T follicular helper cell (primary cell): Measurements from ENCODE around the gene CSAG3.
"Not testable (repeated sequence)": the region's sequence is repeated elsewhere in the genome, so short reads cannot be mapped to it uniquely, and the experiment has no call there.

Experiments
- DNase-seq: peaks from one replicate; pipeline ENCODE4 v3.0.0-alpha.2; 2020; ENCODE audit warnings: low read depth
- total RNA-seq, 2 experiments: gene quantifications; one replicate each; lab custom pipeline; 2026; lab: John Stamatoyannopoulos, UW

CSAG3 gene
- total RNA-seq = 0 reads per million in 2 experiments

DNA sequence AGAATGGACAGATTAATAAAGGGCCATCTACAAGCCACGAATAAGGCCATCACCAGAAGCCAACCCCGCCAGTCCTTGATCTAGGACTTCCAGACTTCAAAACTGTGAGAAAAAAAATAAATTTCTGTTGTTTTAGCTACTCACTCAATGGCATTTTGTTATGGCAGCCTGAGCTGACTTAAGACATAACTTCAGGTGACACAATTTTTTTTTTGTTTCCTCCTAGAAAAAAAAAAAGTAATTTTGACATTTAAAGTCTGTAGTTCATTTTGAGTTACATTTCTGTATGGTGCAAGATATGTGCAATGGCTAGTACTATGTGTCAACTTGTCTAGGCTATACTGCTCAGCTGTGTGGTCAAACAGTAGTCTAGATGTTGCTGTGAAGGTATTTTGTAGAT, at the start of gene CSAG3:
TSS of gene CSAG3 (plus strand) at position 301 of the 400 bp plus-strand sequence.
- not testable (repeated sequence) for DNase-seq

GRCh38 chrX:152713195-152713594, 45.8 kb upstream of the CSAG3 start:
- not testable (repeated sequence) for DNase-seq

DNA sequence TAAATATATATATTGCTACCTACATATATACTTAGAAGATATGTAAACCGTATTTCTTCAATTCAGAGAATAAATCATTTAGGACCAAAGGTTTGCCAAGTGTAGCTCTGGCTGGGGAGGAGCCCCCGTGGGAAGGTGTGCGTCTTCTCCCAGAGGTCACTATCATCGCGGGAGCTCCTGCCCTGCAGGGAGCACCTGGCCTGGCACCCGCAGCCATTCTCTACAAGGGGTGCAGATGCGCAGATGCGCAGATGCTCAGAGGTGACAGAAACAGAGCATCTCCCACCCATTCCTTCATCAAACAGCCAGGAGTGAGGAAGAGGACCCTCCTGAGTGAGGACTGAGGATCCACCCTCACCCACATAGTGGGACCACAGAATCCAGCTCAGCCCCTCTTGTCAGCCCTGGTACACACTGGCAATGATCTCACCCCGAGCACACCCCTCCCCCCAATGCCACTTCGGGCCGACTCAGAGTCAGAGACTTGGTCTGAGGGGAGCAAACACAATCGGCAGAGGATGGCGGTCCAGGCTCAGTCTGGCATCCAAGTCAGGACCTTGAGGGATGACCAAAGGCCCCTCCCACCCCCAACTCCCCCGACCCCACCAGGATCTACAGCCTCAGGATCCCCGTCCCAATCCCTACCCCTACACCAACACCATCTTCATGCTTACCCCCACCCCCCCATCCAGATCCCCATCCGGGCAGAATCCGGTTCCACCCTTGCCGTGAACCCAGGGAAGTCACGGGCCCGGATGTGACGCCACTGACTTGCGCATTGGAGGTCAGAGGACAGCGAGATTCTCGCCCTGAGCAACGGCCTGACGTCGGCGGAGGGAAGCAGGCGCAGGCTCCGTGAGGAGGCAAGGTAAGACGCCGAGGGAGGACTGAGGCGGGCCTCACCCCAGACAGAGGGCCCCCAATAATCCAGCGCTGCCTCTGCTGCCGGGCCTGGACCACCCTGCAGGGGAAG, 44.9 kb upstream of the CSAG3 start, which contains the start of gene MAGEA2B:
TSS of gene MAGEA2B (plus strand) at position 814 of the 973 bp plus-strand sequence. CDS start 2,479 bp downstream, outside the sequence.
- not testable (repeated sequence) for DNase-seq

- no peak for DNase-seq
Measured at GRCh38 chrX:152725409-152725808, 33.6 kb upstream of the CSAG3 start.

GRCh38 chrX:152733261-152733975, 25.6 kb upstream of the CSAG3 start, which contains the start of the genes CSAG1 and MAGEA12:
Gene CSAG1 (minus strand): TSS chrX:152733721. CDS start chrX:152732460, 1,261 bp downstream.
Gene MAGEA12 (plus strand): TSS chrX:152733757. CDS start chrX:152736162, 2,405 bp downstream.
- DNase-seq = no peak

DNA sequence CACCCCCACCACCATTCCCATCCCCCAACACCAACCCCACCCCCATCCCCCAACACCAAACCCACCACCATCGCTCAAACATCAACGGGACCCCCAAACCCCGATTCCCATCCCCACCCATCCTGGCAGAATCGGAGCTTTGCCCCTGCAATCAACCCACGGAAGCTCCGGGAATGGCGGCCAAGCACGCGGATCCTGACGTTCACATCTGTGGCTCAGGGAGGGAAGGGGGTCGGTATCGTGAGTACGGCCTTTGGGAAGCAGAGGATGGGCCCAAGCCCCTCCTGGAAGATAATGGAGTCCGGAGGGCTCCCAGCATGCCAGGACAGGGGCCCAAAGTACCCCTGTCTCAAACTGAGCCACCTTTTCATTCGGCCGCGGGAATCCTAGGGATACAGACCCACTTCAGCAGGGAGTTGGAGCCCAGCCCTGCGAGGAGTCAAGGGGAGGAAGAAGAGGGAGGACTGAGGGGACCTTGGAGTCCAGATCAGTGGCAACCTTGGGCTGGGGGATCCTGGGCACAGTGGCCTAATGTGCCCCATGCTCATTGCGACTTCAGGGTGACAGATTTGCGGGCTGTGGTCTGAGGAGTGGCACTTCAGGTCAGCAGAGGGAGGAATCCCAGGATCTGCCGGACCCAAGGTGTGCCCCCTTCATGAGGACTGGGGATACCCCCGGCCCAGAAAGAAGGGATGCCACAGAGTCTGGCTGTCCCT, 24.7 kb upstream of the CSAG3 start:
- DNase-seq = not testable (repeated sequence)

- no peak for DNase-seq
Measured at GRCh38 chrX:152735101-152735500, 23.9 kb upstream of the CSAG3 start.

DNA sequence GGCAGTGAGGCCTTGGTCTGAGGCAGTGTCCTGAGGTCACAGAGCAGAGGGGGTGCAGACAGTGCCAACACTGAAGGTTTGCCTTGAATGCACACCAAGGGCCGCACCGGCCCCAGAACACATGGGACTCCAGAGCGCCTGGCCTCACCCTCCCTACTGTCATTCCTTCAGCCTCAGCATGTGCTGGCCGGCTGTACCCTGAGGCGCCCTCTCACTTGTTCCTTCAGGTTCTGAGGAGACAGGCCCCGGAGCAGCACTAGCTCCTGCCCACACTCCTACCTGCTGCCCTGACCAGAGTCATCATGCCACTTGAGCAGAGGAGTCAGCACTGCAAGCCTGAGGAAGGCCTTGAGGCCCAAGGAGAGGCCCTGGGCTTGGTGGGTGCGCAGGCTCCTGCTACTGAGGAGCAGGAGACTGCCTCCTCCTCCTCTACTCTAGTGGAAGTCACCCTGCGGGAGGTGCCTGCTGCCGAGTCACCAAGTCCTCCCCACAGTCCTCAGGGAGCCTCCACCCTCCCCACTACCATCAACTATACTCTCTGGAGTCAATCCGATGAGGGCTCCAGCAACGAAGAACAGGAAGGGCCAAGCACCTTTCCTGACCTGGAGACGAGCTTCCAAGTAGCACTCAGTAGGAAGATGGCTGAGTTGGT, 23.0 kb upstream of the CSAG3 start:
- DNase-seq = no peak

GRCh38 chrX:152736528-152736927, 22.5 kb upstream of the CSAG3 start:
- DNase-seq = not testable (repeated sequence)

- DNase-seq = no peak
Measured at GRCh38 chrX:152738560-152738959, 20.5 kb upstream of the CSAG3 start.

DNA sequence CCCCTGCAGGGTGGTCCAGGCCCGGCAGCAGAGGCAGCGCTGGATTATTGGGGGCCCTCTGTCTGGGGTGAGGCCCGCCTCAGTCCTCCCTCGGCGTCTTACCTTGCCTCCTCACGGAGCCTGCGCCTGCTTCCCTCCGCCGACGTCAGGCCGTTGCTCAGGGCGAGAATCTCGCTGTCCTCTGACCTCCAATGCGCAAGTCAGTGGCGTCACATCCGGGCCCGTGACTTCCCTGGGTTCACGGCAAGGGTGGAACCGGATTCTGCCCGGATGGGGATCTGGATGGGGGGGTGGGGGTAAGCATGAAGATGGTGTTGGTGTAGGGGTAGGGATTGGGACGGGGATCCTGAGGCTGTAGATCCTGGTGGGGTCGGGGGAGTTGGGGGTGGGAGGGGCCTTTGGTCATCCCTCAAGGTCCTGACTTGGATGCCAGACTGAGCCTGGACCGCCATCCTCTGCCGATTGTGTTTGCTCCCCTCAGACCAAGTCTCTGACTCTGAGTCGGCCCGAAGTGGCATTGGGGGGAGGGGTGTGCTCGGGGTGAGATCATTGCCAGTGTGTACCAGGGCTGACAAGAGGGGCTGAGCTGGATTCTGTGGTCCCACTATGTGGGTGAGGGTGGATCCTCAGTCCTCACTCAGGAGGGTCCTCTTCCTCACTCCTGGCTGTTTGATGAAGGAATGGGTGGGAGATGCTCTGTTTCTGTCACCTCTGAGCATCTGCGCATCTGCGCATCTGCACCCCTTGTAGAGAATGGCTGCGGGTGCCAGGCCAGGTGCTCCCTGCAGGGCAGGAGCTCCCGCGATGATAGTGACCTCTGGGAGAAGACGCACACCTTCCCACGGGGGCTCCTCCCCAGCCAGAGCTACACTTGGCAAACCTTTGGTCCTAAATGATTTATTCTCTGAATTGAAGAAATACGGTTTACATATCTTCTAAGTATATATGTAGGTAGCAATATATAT, 5.0 kb upstream of the CSAG3 start, which contains the start of gene MAGEA2:
TSS of gene MAGEA2 (minus strand) at position 157 of the 965 bp plus-strand sequence. CDS start 2,479 bp downstream, outside the sequence.
- not testable (repeated sequence) for DNase-seq

GRCh38 chrX:152754871-152755270, 4.1 kb upstream of the CSAG3 start:
- not testable (repeated sequence) for DNase-seq

- not testable (repeated sequence) for DNase-seq
Measured at GRCh38 chrX:152759544-152759943, 526 bp downstream of the CSAG3 start.

DNA sequence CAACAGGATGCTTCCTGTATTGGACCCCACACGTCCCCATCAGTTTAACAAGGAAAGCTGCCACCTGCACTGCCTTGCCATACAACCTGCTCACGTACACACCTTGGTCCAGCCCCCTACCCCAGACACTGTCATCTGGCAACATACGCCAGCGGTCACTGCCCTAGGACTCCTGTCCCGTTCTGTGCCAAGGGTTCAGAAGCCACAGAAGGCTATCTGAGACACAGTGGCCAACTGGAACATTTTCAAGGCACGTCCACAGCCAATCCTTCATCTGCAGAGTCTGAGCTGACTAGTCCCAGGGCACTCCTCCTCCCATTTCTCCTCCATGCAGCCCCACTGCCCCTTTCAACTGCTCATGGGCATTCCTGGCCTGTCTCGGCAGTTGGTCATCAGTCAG, 2.6 kb downstream of the CSAG3 start:
- DNase-seq = not testable (repeated sequence)

DNA sequence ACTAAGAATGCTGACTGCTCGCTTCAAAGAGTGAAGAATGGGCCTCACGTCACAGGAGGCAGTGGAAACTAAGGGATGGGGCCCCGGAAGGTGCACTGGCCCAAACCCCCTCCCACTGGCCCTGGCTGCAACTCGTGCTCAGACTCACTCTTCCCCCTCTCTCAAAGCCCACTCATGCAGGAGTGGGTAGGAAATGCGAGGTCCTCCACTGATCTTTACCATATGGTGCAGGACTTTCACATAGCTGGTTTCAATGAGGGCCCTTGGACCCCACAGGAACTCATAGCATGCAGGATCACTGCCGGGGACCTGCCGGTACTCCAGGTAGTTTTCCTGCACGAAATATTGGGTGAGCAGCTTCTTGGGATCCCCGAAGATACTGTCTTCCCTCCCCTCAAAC, 7.5 kb downstream of the CSAG3 start:
- not testable (repeated sequence) for DNase-seq

GRCh38 chrX:152769549-152770289, 10.7 kb downstream of the CSAG3 start, which contains the start of gene MAGEA6:
Gene MAGEA6 (minus strand): TSS chrX:152769689. CDS start chrX:152767650, 2,039 bp downstream.
- not testable (repeated sequence) for DNase-seq

GRCh38 chrX:152787062-152787461, 28.0 kb downstream of the CSAG3 start:
- not testable (repeated sequence) for DNase-seq

GRCh38 chrX:152798945-152799344, 39.9 kb downstream of the CSAG3 start:
- no peak for DNase-seq

- DNase-seq = no peak
Measured at GRCh38 chrX:152806035-152806434, 47.0 kb downstream of the CSAG3 start.
